ENCODE results near the gene TBCD.

The TBCD gene

DNA sequence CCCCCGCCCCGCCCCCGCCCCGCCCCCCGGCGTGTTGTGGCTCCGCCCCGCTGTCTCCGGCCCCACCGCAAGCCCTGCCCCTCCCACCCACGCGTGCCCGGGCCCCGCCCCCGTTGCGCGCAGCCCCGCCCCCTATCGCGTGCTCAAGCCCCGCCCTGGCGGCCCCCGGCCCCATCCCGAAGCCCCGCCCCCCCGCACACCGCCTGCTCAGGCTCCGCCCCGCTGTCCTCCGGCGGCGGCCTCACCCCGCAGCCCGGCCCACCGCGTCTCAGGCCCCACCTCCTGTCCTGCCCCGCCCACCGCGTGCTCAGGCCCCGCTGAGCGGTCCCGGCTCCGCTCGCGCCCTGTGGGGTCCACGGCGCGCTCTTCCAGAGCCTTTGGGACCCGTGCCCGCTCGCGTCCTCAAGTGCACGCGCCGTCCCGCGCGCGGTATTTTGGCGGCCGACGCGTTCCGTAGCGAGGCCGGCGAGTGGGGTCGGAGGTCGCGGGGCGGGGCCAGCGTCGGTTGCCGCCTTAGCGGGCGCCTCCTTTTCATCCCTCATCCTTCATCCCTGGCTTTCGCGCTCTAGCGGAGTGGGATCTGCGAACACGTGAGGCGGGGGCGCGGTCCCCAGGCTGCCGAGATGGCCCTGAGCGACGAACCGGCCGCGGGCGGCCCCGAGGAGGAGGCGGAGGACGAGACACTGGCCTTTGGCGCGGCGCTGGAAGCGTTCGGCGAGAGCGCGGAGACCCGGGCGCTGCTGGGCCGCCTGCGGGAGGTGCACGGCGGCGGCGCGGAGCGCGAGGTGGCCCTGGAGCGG lies at the start of gene TBCD:
TBCD (plus strand) TSS at position 495 of the 800 bp plus-strand sequence; CDS start at position 624, 129 bp downstream.
- DNase-seq, result no peak

GRCh38 chr17:82702231-82702927 lies 49.5 kb upstream of the TBCD start:
- no peak for DNase-seq

DNA sequence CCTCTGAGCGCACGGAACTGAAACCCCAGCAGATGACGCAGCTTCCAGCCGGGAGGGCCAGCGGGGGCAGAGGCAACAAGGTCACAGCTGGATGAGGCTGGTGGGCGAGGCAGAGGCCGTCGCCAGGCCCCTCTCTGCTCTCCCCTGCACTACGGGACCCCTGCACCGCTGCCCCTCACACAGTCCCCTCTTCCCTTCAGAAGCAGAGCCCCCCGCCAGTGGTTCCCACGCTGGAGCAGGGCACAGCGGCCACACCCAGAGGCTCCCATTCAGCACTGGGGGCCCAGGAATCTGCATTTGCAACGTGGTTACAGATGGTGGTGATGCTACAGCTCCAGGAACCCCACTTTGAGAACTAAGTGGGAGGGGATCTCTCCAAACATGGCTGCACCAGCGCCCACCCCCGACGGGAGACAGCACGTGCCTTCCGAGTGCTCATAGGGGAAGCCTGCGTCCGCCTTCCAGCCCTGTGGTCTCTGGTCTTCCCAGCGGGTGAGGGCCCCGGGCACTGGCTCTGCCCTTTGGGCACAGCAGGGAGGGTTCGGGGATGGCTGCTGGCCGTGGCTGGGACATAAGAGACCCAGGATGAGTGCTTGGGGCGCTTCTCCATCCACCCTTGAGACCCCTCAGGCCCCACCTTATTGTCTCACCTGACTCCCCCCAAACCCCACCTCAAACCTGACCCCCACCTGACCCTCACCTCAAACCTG lies 48.7 kb upstream of the TBCD start:
- DNase-seq, result no peak

- DNase-seq, result no peak
These were observed 47.7 kb upstream of the TBCD start for GRCh38 chr17:82703935-82704865.

- no peak for DNase-seq
These were observed 47.0 kb upstream of the TBCD start for GRCh38 chr17:82704886-82705285.

GRCh38 chr17:82705756-82706155 lies 46.1 kb upstream of the TBCD start:
- DNase-seq, result no peak

- DNase-seq, result no peak
These were observed 42.7 kb upstream of the TBCD start for GRCh38 chr17:82709024-82709675.

- no peak for DNase-seq
These were observed 42.0 kb upstream of the TBCD start for GRCh38 chr17:82709676-82710498.

- no peak for DNase-seq
These were observed 41.2 kb upstream of the TBCD start for GRCh38 chr17:82710499-82711232.

- no peak for DNase-seq
These were observed 38.7 kb upstream of the TBCD start for GRCh38 chr17:82713071-82713723.

- no peak for DNase-seq
These were observed 35.5 kb upstream of the TBCD start, which contains the start of gene FN3KRP for GRCh38 chr17:82716203-82717010. Gene FN3KRP, plus strand, starts transcription at chr17:82716706. Its CDS starts 50 bp downstream, at chr17:82716756.

- DNase-seq, result no peak
These were observed 32.7 kb upstream of the TBCD start for GRCh38 chr17:82718986-82719685.

DNA sequence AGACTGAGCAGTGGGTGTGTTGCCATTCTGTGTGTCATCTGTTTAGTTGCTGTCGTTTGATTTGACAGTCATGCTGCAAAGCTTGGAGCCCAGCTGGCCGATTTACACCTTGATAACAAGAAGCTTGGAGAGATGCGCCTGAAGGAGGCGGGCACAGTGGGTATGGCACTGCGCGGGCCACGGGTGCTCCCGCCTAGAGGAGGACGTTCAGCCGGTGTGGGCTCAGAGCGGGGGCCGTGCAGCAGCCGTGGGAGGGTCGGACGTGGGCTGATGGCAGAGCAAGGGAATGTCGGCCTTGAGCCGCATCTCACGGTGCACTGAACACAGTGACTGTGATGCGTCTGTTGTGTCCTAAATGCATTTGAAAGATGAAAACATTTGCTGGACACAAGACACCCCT lies 31.7 kb upstream of the TBCD start:
- no peak for DNase-seq

DNA sequence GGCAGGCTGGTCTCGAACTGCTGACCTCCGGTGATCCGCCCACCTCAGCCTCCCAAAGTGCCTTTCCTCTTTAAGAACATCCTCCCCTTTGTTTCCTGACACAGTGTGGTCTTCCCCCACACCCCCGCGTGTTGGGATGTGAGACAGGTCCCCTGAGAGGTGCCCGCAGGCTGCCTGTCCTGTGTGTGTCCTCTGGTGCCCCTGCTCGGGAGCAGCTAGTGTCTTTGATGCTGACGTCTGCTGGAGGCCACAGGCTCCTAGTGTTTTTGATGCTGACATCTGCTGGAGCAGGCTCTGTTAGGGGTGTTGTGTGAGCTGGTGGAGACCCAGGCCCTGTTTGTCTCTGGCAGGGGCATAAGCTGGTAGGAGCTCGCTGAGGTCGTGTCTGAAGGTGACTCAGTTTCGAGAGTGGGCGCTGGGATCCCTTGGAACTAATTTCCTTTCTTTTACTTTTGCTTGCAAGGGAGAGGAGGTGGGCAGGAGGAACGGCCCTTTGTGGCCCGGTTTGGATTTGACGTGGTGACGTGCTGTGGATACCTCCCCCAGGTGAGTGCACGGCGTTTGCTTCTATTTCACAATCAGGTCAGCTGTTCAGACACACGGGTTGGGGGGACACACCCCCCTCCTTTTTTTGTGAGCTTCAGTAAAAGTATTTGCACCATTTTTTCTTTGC lies 29.4 kb upstream of the TBCD start:
- DNase-seq, result no peak

DNA sequence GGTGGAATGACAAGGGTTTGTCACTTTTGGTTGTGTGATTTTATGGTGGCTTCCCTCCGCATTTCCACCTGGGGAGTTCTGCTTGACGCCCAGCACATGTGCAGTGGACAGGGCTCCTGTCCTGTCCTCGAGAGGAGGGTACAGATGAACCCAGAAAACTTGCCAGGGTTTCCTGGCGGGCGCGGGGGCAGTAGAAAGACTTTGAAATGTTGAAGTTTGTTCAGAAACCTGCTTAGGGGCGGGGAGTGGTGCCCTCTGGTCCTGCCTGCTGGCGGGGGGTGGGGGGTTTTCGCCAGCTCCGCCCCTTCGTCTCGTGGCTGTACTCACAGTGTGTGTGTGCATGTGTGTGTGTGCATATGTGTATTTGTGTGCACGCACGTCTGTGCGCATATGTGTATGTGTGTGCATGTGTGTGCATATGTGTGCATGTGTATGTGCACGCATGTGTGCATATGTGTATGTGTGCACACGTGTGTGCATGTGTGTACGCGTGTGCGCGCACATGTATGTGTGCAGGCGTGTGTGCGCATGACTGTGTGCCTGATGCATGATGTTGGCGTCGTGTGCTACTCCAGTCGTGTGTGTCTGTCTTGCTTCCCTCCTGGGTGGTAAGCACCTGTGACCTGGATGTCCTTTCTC lies 28.6 kb upstream of the TBCD start:
- DNase-seq, result no peak

- no peak for DNase-seq
These were observed 25.4 kb upstream of the TBCD start for GRCh38 chr17:82726427-82726826.

Measured in cortex of kidney (tissue), 1 donor.